ENCODE data around the gene MEMO1. TPM values are rescaled to one million over a fixed set of nuclear protein-coding genes. Genes with fewer than 3 reads are reported as not detected.

Gene MEMO1
- total and polyA plus RNA-seq, 2 donors from 2014 or later, result 22.2 to 28.6 TPM

- Histone ChIP-seq H3K4me3 (ENCODE audit: low read length in 3 of 3) (no peak overlapping the region), H3K4me1 (ENCODE audit: control insufficient read depth in 2 of 3, insufficient read depth in 2 of 3, low read depth in 1 of 3, low read length in 3 of 3) (no peaks in the 10 kb centered on the region), H3K27ac (ENCODE audit: low read depth in 2 of 2, low read length in 2 of 2) (no peak overlapping the region), H3K9ac (ENCODE audit: low read length in 3 of 3) (no peak overlapping the region), H3K9me3 (ENCODE audit: control insufficient read depth in 2 of 3, insufficient read depth in 1 of 3, low read length in 3 of 3) (no peaks in the 10 kb centered on the region), H3K27me3 (ENCODE audit: control insufficient read depth, insufficient read depth, low read length) (no peaks in the 10 kb centered on the region), H3K36me3 (ENCODE audit: control insufficient read depth in 2 of 3, insufficient read depth in 3 of 3, low read length in 3 of 3) (no peaks in the 10 kb centered on the region)
- DNase-seq (no peak), FAIRE-seq (no peak)
- intact Hi-C loops (cut with DNase I), result no loop called here
- no peak for TF ChIP-seq CTCF (IDR thresholded peaks at IDR 0.05; ENCODE audit: borderline replicate concordance, extremely low read depth, insufficient read depth)
These were observed 26.9 kb downstream of the MEMO1 start for GRCh38 chr2:31983762-31984467.

GRCh38 chr2:31980674-31981356 lies 30.0 kb downstream of the MEMO1 start:
- no peak for TF ChIP-seq CTCF (IDR thresholded peaks at IDR 0.05; ENCODE audit: borderline replicate concordance, extremely low read depth, insufficient read depth)

GRCh38 chr2:31979956-31980355 lies 30.9 kb downstream of the MEMO1 start:
- H3K9me3 ChIP-seq (ENCODE audit: control insufficient read depth in 2 of 3, insufficient read depth in 1 of 3, low read length in 3 of 3), result no peaks in the 10 kb centered on the region
- no peak for DNase-seq
- no peak overlapping the region for H3K4me3 ChIP-seq (ENCODE audit: low read length in 3 of 3)
- no peak for TF ChIP-seq CTCF (IDR thresholded peaks at IDR 0.05; ENCODE audit: borderline replicate concordance, extremely low read depth, insufficient read depth)
- H3K9ac ChIP-seq (ENCODE audit: low read length in 3 of 3), result no peak overlapping the region
- no peaks in the 10 kb centered on the region for H3K36me3 ChIP-seq (ENCODE audit: control insufficient read depth in 2 of 3, insufficient read depth in 3 of 3, low read length in 3 of 3)
- no peak overlapping the region for H3K27ac ChIP-seq (ENCODE audit: low read depth in 2 of 2, low read length in 2 of 2)
- FAIRE-seq, result peak; percentile 61
- intact Hi-C loops (cut with DNase I), result no loop called here
- no peaks in the 10 kb centered on the region for H3K27me3 ChIP-seq (ENCODE audit: control insufficient read depth, insufficient read depth, low read length)
- no peaks in the 10 kb centered on the region for H3K4me1 ChIP-seq (ENCODE audit: control insufficient read depth in 2 of 3, insufficient read depth in 2 of 3, low read depth in 1 of 3, low read length in 3 of 3)

More at GRCh38 chr2:31980674-31981356, 30.0 kb downstream of the MEMO1 start:
- H3K4me3 ChIP-seq (ENCODE audit: low read length in 3 of 3), result no peak overlapping the region
- FAIRE-seq, result no peak
- no peak overlapping the region for H3K9ac ChIP-seq (ENCODE audit: low read length in 3 of 3)
- no peak overlapping the region for H3K27ac ChIP-seq (ENCODE audit: low read depth in 2 of 2, low read length in 2 of 2)
- intact Hi-C loops (cut with DNase I), result no loop called here
- no peaks in the 10 kb centered on the region for H3K9me3 ChIP-seq (ENCODE audit: control insufficient read depth in 2 of 3, insufficient read depth in 1 of 3, low read length in 3 of 3)
- no peaks in the 10 kb centered on the region for H3K36me3 ChIP-seq (ENCODE audit: control insufficient read depth in 2 of 3, insufficient read depth in 3 of 3, low read length in 3 of 3)
- peak in 1 of 5 donors; percentile 6 for DNase-seq
- no peaks in the 10 kb centered on the region for H3K27me3 ChIP-seq (ENCODE audit: control insufficient read depth, insufficient read depth, low read length)
- H3K4me1 ChIP-seq (ENCODE audit: control insufficient read depth in 2 of 3, insufficient read depth in 2 of 3, low read depth in 1 of 3, low read length in 3 of 3), result no peaks in the 10 kb centered on the region
